NCI-H446 (cell line): ENCODE measurements around the gene ZMAT2.
"Not testable (repeated sequence)": the region's sequence is repeated elsewhere in the genome, so short reads cannot be mapped to it uniquely, and the experiment has no call there.

Experiments
- DNase-seq, 2 experiments: peaks; one replicate each; lab custom pipeline; 2025; lab: John Stamatoyannopoulos, UW

Gene ZMAT2

GRCh38 chr5:140708787-140709186, 8.5 kb downstream of the ZMAT2 start:
- DNase-seq, result not testable (repeated sequence)

GRCh38 chr5:140710899-140711552, 10.8 kb downstream of the ZMAT2 start:
- DNase-seq, result peak in 1 of 2 experiments; percentile 57

GRCh38 chr5:140711794-140712193, 11.5 kb downstream of the ZMAT2 start:
- no peak for DNase-seq

- DNase-seq, result no peak
Observed at GRCh38 chr5:140713562-140714094, 13.4 kb downstream of the ZMAT2 start.

- DNase-seq, result not testable (repeated sequence)
Observed at GRCh38 chr5:140716238-140716637, 16.0 kb downstream of the ZMAT2 start.

GRCh38 chr5:140718266-140718592, 18.0 kb downstream of the ZMAT2 start:
- DNase-seq, result no peak

- not testable (repeated sequence) for DNase-seq
Observed at GRCh38 chr5:140720738-140721137, 20.5 kb downstream of the ZMAT2 start.

GRCh38 chr5:140721395-140721794, 21.1 kb downstream of the ZMAT2 start:
- not testable (repeated sequence) for DNase-seq

- peak; percentile 9 to 58 for DNase-seq
Observed at GRCh38 chr5:140725799-140726471, 25.7 kb downstream of the ZMAT2 start.

GRCh38 chr5:140733098-140733497, 32.9 kb downstream of the ZMAT2 start:
- DNase-seq, result no peak

- DNase-seq, result no peak
Observed at GRCh38 chr5:140734354-140734753, 34.1 kb downstream of the ZMAT2 start.

- no peak for DNase-seq
Observed at GRCh38 chr5:140737486-140737885, 37.2 kb downstream of the ZMAT2 start.

GRCh38 chr5:140741967-140742366, 41.7 kb downstream of the ZMAT2 start:
- no peak for DNase-seq

GRCh38 chr5:140753561-140753960, 53.3 kb downstream of the ZMAT2 start:
- no peak for DNase-seq
